ENCODE results near the gene PLS1. TPM values are rescaled to one million over a fixed set of nuclear protein-coding genes. Genes with fewer than 3 reads are reported as not detected.
"Not testable (repeated sequence)": the region's sequence is repeated elsewhere in the genome, so short reads cannot be mapped to it uniquely, and the experiment has no call there.

Gene PLS1
- total RNA-seq, 2 experiments from 2014 or later, result 2.1 to 2.6 TPM

GRCh38 chr3:142602619-142603385 is 6.6 kb downstream of the PLS1 start:
- no peaks in the 10 kb centered on the region for H3K9me3 Mint-ChIP-seq
- no peaks in the 10 kb centered on the region for H3K36me3 Mint-ChIP-seq (ENCODE audit: low read depth)
- peaks cover 4% of the 10 kb centered on the region for H3K4me1 Mint-ChIP-seq
- no peaks in the 10 kb centered on the region for H3K27me3 Mint-ChIP-seq
- DNase-seq, result no peak
- no peak overlapping the region for H3K27ac Mint-ChIP-seq
- H3K4me3 Mint-ChIP-seq, result no peak overlapping the region
- ChIA-PET CTCF (interaction anchor here (0.5 to 2.2 kb wide), 3 partner anchors 22 to 807 kb away, joined by 3 to 5 read pairs (median 4); no protein-coding TSS in a partner anchor), POLR2A (no interaction called here)

DNA sequence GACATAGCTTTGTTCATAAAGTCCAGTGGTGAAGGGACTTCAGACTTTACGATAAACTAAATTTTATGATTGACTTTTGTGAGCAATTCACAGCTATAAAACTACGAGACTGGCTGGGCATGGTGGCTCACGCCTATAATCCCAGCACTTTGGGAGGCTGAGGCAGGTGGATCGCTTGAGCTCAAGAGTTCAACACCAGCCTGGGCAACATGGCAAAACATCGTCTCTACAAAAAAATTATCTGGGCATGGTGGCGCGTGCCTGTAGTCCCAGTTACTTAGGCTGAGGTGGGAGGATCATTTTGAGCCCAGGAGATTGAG is 7.2 kb downstream of the PLS1 start:
- H3K4me1 Mint-ChIP-seq; H3K27me3 Mint-ChIP-seq; H3K36me3 Mint-ChIP-seq (ENCODE audit: low read depth); POLR2A ChIA-PET; DNase-seq; H3K9me3 Mint-ChIP-seq; H3K27ac Mint-ChIP-seq; H3K4me3 Mint-ChIP-seq: not testable (repeated sequence)
- CTCF ChIA-PET, result interaction anchor here (0.5 to 2.2 kb wide), 2 partner anchors 21 to 329 kb away, joined by 3 to 5 read pairs; no protein-coding TSS in a partner anchor

DNA sequence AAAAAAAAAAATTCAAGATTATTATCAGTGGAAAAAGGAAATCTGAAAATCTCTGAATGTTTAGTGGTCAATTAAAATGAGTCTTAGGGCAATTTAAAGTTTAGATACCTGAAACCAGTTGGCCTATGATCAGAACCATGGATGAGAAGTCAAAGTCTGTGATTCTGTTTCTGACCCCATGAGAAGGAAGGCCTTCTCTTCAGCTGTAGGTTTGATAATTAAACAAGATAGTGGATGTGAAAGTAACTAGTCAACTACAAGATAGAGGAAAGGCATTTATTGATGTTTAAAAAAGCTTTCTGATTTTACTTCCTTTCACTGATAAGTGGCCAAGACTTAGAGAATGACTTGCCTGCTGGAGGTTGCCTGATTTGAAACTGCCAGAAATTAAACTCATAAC is 8.7 kb downstream of the PLS1 start:
- Mint-ChIP-seq H3K27ac (no peak overlapping the region), H3K4me1 (peaks cover 1% of the 10 kb centered on the region), H3K9me3 (no peaks in the 10 kb centered on the region), H3K36me3 (ENCODE audit: low read depth) (no peaks in the 10 kb centered on the region), H3K4me3 (no peak overlapping the region), H3K27me3 (no peaks in the 10 kb centered on the region)
- CTCF ChIA-PET, result no interaction called here
- no peak for DNase-seq
- POLR2A ChIA-PET, result no interaction called here

- ChIA-PET CTCF (interaction anchor here (1.4 kb wide), 1 partner anchor 21 kb away, joined by 3 read pairs; no protein-coding TSS in a partner anchor), POLR2A (no interaction called here)
- Mint-ChIP-seq H3K36me3 (ENCODE audit: low read depth) (no peaks in the 10 kb centered on the region), H3K27ac (no peak overlapping the region), H3K9me3 (no peaks in the 10 kb centered on the region), H3K4me1 (no peaks in the 10 kb centered on the region), H3K27me3 (no peaks in the 10 kb centered on the region), H3K4me3 (no peak overlapping the region)
- no peak for DNase-seq
These were observed 12.4 kb downstream of the PLS1 start for GRCh38 chr3:142608631-142609030.

- Mint-ChIP-seq H3K27ac (no peak overlapping the region), H3K27me3 (no peaks in the 10 kb centered on the region), H3K36me3 (ENCODE audit: low read depth) (no peaks in the 10 kb centered on the region), H3K4me3 (no peak overlapping the region), H3K9me3 (no peaks in the 10 kb centered on the region), H3K4me1 (no peaks in the 10 kb centered on the region)
- CTCF ChIA-PET, result interaction anchor here (0.6 to 1.8 kb wide), 4 partner anchors 15 to 298 kb away, joined by 3 to 5 read pairs (median 3); no protein-coding TSS in a partner anchor
- POLR2A ChIA-PET, result no interaction called here
- DNase-seq, result no peak
These were observed 12.9 kb downstream of the PLS1 start for GRCh38 chr3:142609136-142609535.

- POLR2A ChIA-PET, result no interaction called here
- no peak for DNase-seq
- no peaks in the 10 kb centered on the region for H3K9me3 Mint-ChIP-seq
- no peaks in the 10 kb centered on the region for H3K36me3 Mint-ChIP-seq (ENCODE audit: low read depth)
- H3K4me3 Mint-ChIP-seq, result no peak overlapping the region
- no peaks in the 10 kb centered on the region for H3K4me1 Mint-ChIP-seq
- H3K27me3 Mint-ChIP-seq, result no peaks in the 10 kb centered on the region
- H3K27ac Mint-ChIP-seq, result no peak overlapping the region
- CTCF ChIA-PET, result interaction anchor here (0.5 to 1.8 kb wide), 2 partner anchors 15 to 184 kb away, joined by 3 to 5 read pairs; no protein-coding TSS in a partner anchor
These were observed 15.0 kb downstream of the PLS1 start for GRCh38 chr3:142611206-142611605.

GRCh38 chr3:142613491-142613890 is 17.3 kb downstream of the PLS1 start:
- H3K27me3 Mint-ChIP-seq, result no peaks in the 10 kb centered on the region
- no peaks in the 10 kb centered on the region for H3K9me3 Mint-ChIP-seq
- H3K27ac Mint-ChIP-seq, result no peak overlapping the region
- no peaks in the 10 kb centered on the region for H3K4me1 Mint-ChIP-seq
- ChIA-PET CTCF (interaction anchor here (1.5 kb wide), 1 partner anchor 12 kb away, joined by 8 read pairs; no protein-coding TSS in a partner anchor), POLR2A (interaction anchor here (1.0 kb wide), 1 partner anchor 15 kb away, joined by 3 read pairs; no protein-coding TSS in a partner anchor)
- no peak for DNase-seq
- no peaks in the 10 kb centered on the region for H3K36me3 Mint-ChIP-seq (ENCODE audit: low read depth)
- no peak overlapping the region for H3K4me3 Mint-ChIP-seq

DNA sequence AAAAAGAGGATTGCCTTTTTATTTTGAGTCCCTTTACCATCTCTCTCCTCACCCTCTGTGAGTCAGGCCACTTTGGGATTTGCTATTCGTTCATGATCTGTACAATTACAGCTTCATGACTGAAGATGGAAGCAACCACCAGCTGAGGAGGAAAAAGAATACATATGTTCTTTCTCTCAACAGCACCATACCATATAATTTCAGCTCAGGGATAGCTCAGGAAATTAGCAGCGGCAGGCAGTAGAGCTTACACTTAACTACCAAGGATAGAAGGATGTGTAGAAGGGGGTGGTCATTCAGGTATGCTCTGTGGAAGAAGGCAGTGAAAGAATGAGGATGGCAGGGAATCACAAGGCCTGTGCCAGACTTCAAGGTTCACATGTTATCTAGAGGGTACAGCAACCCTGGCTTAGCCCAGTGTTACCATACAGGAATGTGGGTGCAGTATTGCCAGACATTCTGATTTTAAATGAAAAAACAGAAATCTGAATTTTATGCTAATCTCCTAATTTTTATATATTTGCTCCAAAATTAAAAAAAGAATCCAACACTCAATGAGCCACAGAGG is 17.9 kb downstream of the PLS1 start:
- Mint-ChIP-seq H3K36me3 (ENCODE audit: low read depth) (no peaks in the 10 kb centered on the region), H3K27me3 (no peaks in the 10 kb centered on the region), H3K27ac (no peak overlapping the region), H3K4me3 (no peak overlapping the region), H3K9me3 (no peaks in the 10 kb centered on the region), H3K4me1 (no peaks in the 10 kb centered on the region)
- no peak for DNase-seq
- POLR2A ChIA-PET, result interaction anchor here (1.0 kb wide), 1 partner anchor 16 kb away, joined by 3 read pairs; no protein-coding TSS in a partner anchor
- CTCF ChIA-PET, result interaction anchor here (1.5 kb wide), 1 partner anchor 11 kb away, joined by 8 read pairs; no protein-coding TSS in a partner anchor

DNA sequence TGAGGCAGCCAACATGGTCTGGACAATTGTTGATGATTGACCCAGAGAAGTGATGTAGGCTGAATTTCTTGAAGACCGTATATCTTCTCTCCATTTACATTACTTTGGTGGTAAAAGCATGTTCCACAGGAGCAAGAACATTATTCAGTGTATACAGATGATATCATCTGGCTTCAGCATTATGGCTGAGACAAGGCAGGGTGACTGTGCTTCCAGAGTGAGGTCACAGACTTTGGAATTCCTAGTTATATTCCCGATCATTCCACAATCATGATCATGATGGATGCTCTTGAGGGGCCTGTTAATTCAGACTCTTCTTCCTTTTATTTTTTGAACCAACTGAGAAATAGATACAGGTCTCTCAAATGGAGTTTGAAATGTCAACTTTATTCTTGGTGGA is 19.0 kb downstream of the PLS1 start:
- Mint-ChIP-seq H3K27me3 (no peaks in the 10 kb centered on the region), H3K27ac (no peak overlapping the region), H3K36me3 (ENCODE audit: low read depth) (no peaks in the 10 kb centered on the region), H3K4me3 (no peak overlapping the region), H3K4me1 (no peaks in the 10 kb centered on the region), H3K9me3 (no peaks in the 10 kb centered on the region)
- POLR2A ChIA-PET, result no interaction called here
- no peak for DNase-seq
- CTCF ChIA-PET, result interaction anchor here (0.9 kb wide), 1 partner anchor 10 kb away, joined by 3 read pairs; no protein-coding TSS in a partner anchor

DNA sequence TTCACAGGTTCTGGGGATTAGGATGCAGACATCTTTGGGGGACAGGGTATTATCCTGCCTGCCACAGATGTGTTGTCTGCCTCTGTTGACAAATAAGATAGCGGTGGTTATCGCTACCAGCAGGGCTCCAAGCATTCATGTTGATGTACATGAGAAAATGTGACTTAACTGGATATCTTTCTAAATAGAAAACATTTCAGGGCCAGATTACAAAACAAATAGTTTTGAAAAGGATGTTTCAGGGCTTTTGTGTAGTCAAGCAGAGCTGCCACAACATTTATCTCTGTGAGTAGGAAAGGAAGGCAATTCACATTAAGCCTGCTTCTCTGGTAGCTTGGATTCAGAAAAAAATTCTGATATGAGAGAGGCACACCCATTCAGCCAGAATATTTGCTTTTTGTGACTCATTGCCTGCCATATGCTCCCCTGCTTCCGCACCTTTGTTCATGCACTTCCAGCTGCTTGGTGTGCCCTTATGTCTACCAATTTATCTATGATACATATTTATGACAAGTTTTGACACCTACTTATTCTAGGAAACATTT is 22.8 kb downstream of the PLS1 start:
- ChIA-PET POLR2A (no interaction called here), CTCF (interaction anchor here (1.1 kb wide), 1 partner anchor 29 kb away, joined by 3 read pairs; no protein-coding TSS in a partner anchor)
- Mint-ChIP-seq H3K4me3 (no peak overlapping the region), H3K27ac (no peak overlapping the region), H3K4me1 (no peaks in the 10 kb centered on the region), H3K9me3 (no peaks in the 10 kb centered on the region), H3K27me3 (no peaks in the 10 kb centered on the region), H3K36me3 (ENCODE audit: low read depth) (no peaks in the 10 kb centered on the region)
- DNase-seq, result no peak

- H3K27me3 Mint-ChIP-seq, result no peaks in the 10 kb centered on the region
- no peak overlapping the region for H3K27ac Mint-ChIP-seq
- H3K4me1 Mint-ChIP-seq, result no peaks in the 10 kb centered on the region
- no peak for DNase-seq
- ChIA-PET CTCF (no interaction called here), POLR2A (no interaction called here)
- no peaks in the 10 kb centered on the region for H3K9me3 Mint-ChIP-seq
- H3K36me3 Mint-ChIP-seq (ENCODE audit: low read depth), result no peaks in the 10 kb centered on the region
- H3K4me3 Mint-ChIP-seq, result no peak overlapping the region
These were observed 26.2 kb downstream of the PLS1 start for GRCh38 chr3:142622405-142622804.

DNA sequence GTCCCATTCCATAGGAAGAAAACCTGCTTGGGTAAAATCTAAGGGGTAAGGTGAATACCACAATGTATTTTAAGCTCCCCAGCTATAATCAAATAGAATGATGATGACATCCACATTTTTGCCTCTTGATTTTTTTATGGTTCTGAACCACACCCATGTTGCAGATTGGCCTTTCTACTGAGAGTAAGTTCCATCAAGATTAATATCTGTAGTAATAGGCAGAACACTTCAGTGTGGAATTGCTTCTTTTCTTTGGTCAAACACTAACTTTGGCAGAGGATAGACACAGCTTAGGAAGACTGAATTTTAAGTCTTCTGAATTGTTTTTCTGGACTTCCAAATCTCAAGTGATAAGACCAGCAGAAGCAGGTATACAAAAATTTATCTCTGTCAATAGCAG is 27.0 kb downstream of the PLS1 start:
- Mint-ChIP-seq H3K4me3 (no peak overlapping the region), H3K36me3 (ENCODE audit: low read depth) (no peaks in the 10 kb centered on the region), H3K9me3 (no peaks in the 10 kb centered on the region), H3K27me3 (no peaks in the 10 kb centered on the region), H3K27ac (no peak overlapping the region), H3K4me1 (no peaks in the 10 kb centered on the region)
- ChIA-PET POLR2A (no interaction called here), CTCF (interaction anchor here (2.1 kb wide), 1 partner anchor 20 kb away, joined by 5 read pairs; no protein-coding TSS in a partner anchor)
- no peak for DNase-seq
